HEK293 (cell line): ENCODE results near the gene ATP4A.

Source experiments
- CTCF ChIA-PET: fragments of 350-600 bp; formaldehyde crosslinking; extraction: SDS; loops from one replicate; lab custom pipeline; 2021; ENCODE audit warnings: antibody characterized with exemption; lab: Yijun Ruan, JAX
- POLR2A ChIA-PET: fragments of 300-600 bp; formaldehyde crosslinking; extraction: SDS; loops from one replicate; lab custom pipeline; 2020; ENCODE audit warnings: antibody characterized with exemption, inconsistent platforms; lab: Yijun Ruan, JAX
- H3K27ac ChIP-seq: fragments of 200-500 bp; sonication (Bioruptor generic); 2 replicates; pipeline ENCODE4 v1.5.1; 2014; ENCODE audit warnings: low read depth, low read length, control low read depth, inconsistent platforms; ENCODE audit errors: extremely low read depth
- H3K36me3 ChIP-seq, 2 experiments: fragments of 200-500 bp in 1 of 2; sonication (Bioruptor generic) in 1 of 2; 1 replicate in 1 of 2; 2 replicates in 1 of 2; pipeline ENCODE4 v1.5.1; 2014 to 2017; ENCODE audit warnings: inconsistent platforms in 2 of 2, low read length in 2 of 2; ENCODE audit not compliant: control insufficient read depth in 2 of 2, insufficient read depth in 1 of 2
- H3K4me1 ChIP-seq: fragments of 200-500 bp; sonication (Bioruptor generic); 2 replicates; pipeline ENCODE4 v1.5.1; 2014; ENCODE audit warnings: mild to moderate bottlenecking, low read length, inconsistent platforms; ENCODE audit not compliant: control insufficient read depth, insufficient read depth
- H3K4me3 ChIP-seq: 2 replicates; pipeline ENCODE4 v1.5.1; 2011; ENCODE audit warnings: low read depth, mild to moderate bottlenecking, control low read depth, low read length, moderate library complexity
- H3K9me3 ChIP-seq: fragments of 200-500 bp; sonication (Bioruptor generic); 2 replicates; pipeline ENCODE4 v1.5.1; 2014; ENCODE audit warnings: low read depth, low read length, inconsistent platforms; ENCODE audit not compliant: control insufficient read depth, insufficient read depth
- IKZF3 ChIP-seq: fragments of 450-650 bp; IDR thresholded peaks from 2 replicates; pipeline ENCODE4 v1.5.0; 2018; ENCODE audit warnings: missing biosample characterization, mild to moderate bottlenecking, missing genetic modification characterization, moderate library complexity
- KLF7 ChIP-seq: fragments of 450-650 bp; formaldehyde crosslinking; IDR thresholded peaks from 2 replicates; pipeline ENCODE4 v1.5.1; 2016; ENCODE audit warnings: missing biosample characterization, missing genetic modification characterization, borderline replicate concordance
- MEIS1 ChIP-seq: sonication (generic); formaldehyde crosslinking; IDR thresholded peaks from 2 replicates; pipeline ENCODE4 v1.8.1; 2022; ENCODE audit warnings: missing genetic modification reagents, mild to moderate bottlenecking, borderline replicate concordance
- SALL2 ChIP-seq: fragments of 450-650 bp; formaldehyde crosslinking; IDR thresholded peaks from 2 replicates; pipeline ENCODE4 v1.5.0; 2017; ENCODE audit warnings: missing biosample characterization, mild to moderate bottlenecking, missing genetic modification characterization, borderline replicate concordance
- SCRT1 ChIP-seq: fragments of 450-650 bp; formaldehyde crosslinking; IDR thresholded peaks from 2 replicates; pipeline ENCODE4 v1.5.1; 2016; ENCODE audit warnings: missing biosample characterization, missing genetic modification characterization, borderline replicate concordance
- SCRT2 ChIP-seq: fragments of 450-650 bp; formaldehyde crosslinking; IDR thresholded peaks from 2 replicates; pipeline ENCODE4 v1.5.1; 2016; ENCODE audit warnings: missing biosample characterization, missing genetic modification characterization
- ZBTB8A ChIP-seq: fragments of 450-650 bp; formaldehyde crosslinking; IDR thresholded peaks from 2 replicates; pipeline ENCODE4 v1.5.1; 2016; ENCODE audit warnings: missing biosample characterization, missing genetic modification characterization
- ZFHX2 ChIP-seq: fragments of 450-650 bp; formaldehyde crosslinking; conservative IDR thresholded peaks from 2 replicates; pipeline ENCODE4 v1.5.1; 2016; ENCODE audit warnings: missing biosample characterization, missing genetic modification characterization
- ZFP41 ChIP-seq: fragments of 450-650 bp; formaldehyde crosslinking; IDR thresholded peaks from 2 replicates; pipeline ENCODE4 v1.5.1; 2016; ENCODE audit warnings: missing biosample characterization, missing genetic modification characterization, borderline replicate concordance
- ZIC2 ChIP-seq: fragments of 450-650 bp; formaldehyde crosslinking; IDR thresholded peaks from 2 replicates; pipeline ENCODE4 v1.5.1; 2016; ENCODE audit warnings: missing biosample characterization, missing genetic modification characterization
- ZNF114 ChIP-seq: fragments of 450-650 bp; formaldehyde crosslinking; IDR thresholded peaks from 2 replicates; pipeline ENCODE4 v1.5.0; 2017; ENCODE audit warnings: missing biosample characterization, missing genetic modification characterization
- ZNF140 ChIP-seq: fragments of 450-650 bp; formaldehyde crosslinking; IDR thresholded peaks from 2 replicates; pipeline ENCODE4 v1.5.1; 2016; ENCODE audit warnings: missing biosample characterization, missing genetic modification characterization
- ZNF16 ChIP-seq: fragments of 450-650 bp; formaldehyde crosslinking; IDR thresholded peaks from 2 replicates; pipeline ENCODE4 v1.5.1; 2016; ENCODE audit warnings: low read depth, missing biosample characterization, missing genetic modification characterization
- ZNF350 ChIP-seq: fragments of 450-650 bp; formaldehyde crosslinking; IDR thresholded peaks from 2 replicates; pipeline ENCODE4 v1.5.0; 2017; ENCODE audit warnings: missing biosample characterization, mild to moderate bottlenecking, missing genetic modification characterization
- ZNF391 ChIP-seq: fragments of 450-650 bp; formaldehyde crosslinking; IDR thresholded peaks from 2 replicates; pipeline ENCODE4 v1.5.1; 2016; ENCODE audit warnings: low read depth, missing biosample characterization, missing genetic modification characterization, borderline replicate concordance
- ZNF404 ChIP-seq: fragments of 450-650 bp; formaldehyde crosslinking; IDR thresholded peaks from 2 replicates; pipeline ENCODE4 v1.5.1; 2017; ENCODE audit warnings: missing biosample characterization, missing genetic modification characterization
- ZNF501 ChIP-seq: fragments of 450-650 bp; formaldehyde crosslinking; IDR thresholded peaks from 2 replicates; pipeline ENCODE4 v1.5.1; 2016; ENCODE audit warnings: missing biosample characterization, missing genetic modification characterization
- ZNF558 ChIP-seq: fragments of 450-650 bp; formaldehyde crosslinking; IDR thresholded peaks from 2 replicates; pipeline ENCODE4 v1.5.1; 2016; ENCODE audit warnings: missing biosample characterization, missing genetic modification characterization
- ZNF561 ChIP-seq: fragments of 450-650 bp; IDR thresholded peaks from 2 replicates; pipeline ENCODE4 v1.5.1; 2018; ENCODE audit warnings: missing biosample characterization, missing genetic modification characterization, borderline replicate concordance
- ZNF585B ChIP-seq: fragments of 450-650 bp; formaldehyde crosslinking; IDR thresholded peaks from 2 replicates; pipeline ENCODE4 v1.5.1; 2016; ENCODE audit warnings: missing biosample characterization, missing genetic modification characterization
- ZNF664 ChIP-seq: fragments of 450-650 bp; formaldehyde crosslinking; IDR thresholded peaks from 2 replicates; pipeline ENCODE4 v1.5.1; 2016; ENCODE audit warnings: missing biosample characterization, missing genetic modification characterization
- ZNF707 ChIP-seq: fragments of 450-650 bp; formaldehyde crosslinking; IDR thresholded peaks from 2 replicates; pipeline ENCODE4 v1.5.1; 2016; ENCODE audit warnings: missing biosample characterization, missing genetic modification characterization
- ZNF747 ChIP-seq: fragments of 450-650 bp; formaldehyde crosslinking; IDR thresholded peaks from 2 replicates; pipeline ENCODE4 v1.5.1; 2016; ENCODE audit warnings: missing biosample characterization, missing genetic modification characterization
- ZNF843 ChIP-seq: fragments of 450-650 bp; formaldehyde crosslinking; IDR thresholded peaks from 2 replicates; pipeline ENCODE4 v1.5.1; 2016; ENCODE audit warnings: missing biosample characterization, missing genetic modification characterization
- TF ChIP-seq, protein P1 (sequence below): fragments of 450-650 bp; IDR thresholded peaks from 2 replicates; pipeline ENCODE4 v1.5.1; 2018; ENCODE audit warnings: missing biosample characterization, missing genetic modification characterization
- TF ChIP-seq, protein P2 (sequence below): IDR thresholded peaks from 2 replicates; pipeline ENCODE4 v1.6.1; 2011; ENCODE audit warnings: mild to moderate bottlenecking, low read depth, low read length, borderline replicate concordance
- TF ChIP-seq, protein P3 (sequence below): fragments of 450-650 bp; formaldehyde crosslinking; IDR thresholded peaks from 2 replicates; pipeline ENCODE4 v1.5.1; 2016; ENCODE audit warnings: missing biosample characterization, missing genetic modification characterization, borderline replicate concordance
- TF ChIP-seq, protein P4 (sequence below): fragments of 450-650 bp; formaldehyde crosslinking; IDR thresholded peaks from 2 replicates; pipeline ENCODE4 v1.5.1; 2016; ENCODE audit warnings: missing biosample characterization, missing genetic modification characterization

ATP4A gene

DNA sequence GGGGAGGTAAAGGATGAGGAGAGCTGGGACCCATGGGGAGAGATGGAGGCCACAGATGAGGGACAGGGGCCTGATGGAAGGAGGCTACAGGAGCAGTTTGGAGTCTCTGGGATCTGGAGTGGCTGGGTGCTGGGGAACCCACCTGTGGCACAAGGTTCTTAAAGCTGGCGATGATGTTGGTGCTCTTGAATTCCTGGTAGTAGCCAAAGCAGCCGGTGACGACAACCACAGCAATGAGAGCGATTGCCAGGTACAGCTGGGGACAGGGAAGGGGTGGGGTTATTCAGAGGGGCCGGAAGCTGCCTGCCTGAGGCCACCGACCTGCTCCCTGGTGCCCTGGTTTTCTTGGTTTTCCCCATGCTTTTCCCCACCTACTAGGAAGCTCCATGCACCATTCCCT is 2.8 kb downstream of the ATP4A start:
- H3K36me3 ChIP-seq, result no peaks in the 10 kb centered on the region
- H3K4me3 ChIP-seq, result no peak overlapping the region
- H3K4me1 ChIP-seq, result peaks cover 10% of the 10 kb centered on the region
- no peaks in the 10 kb centered on the region; the same call in 1 of the 2 replicates for H3K9me3 ChIP-seq
- H3K27ac ChIP-seq, result no peak overlapping the region
- ChIA-PET POLR2A (interaction anchor here (0.6 to 0.8 kb wide), 2 partner anchors 83 to 132 kb away, joined by 3 to 5 read pairs; no protein-coding TSS in a partner anchor), CTCF (interaction anchor here (0.6 to 1.8 kb wide), 3 partner anchors 12 to 259 kb away, joined by 3 to 7 read pairs (median 4); no protein-coding TSS in a partner anchor)
- TF ChIP-seq SCRT2 (tag by site-specific recombination), result peak; percentile 86
- peak; percentile 18; the same call in 1 of the 2 replicates for TF ChIP-seq SCRT1 (tag by site-specific recombination)
- no peak for TF ChIP-seq KLF7

DNA sequence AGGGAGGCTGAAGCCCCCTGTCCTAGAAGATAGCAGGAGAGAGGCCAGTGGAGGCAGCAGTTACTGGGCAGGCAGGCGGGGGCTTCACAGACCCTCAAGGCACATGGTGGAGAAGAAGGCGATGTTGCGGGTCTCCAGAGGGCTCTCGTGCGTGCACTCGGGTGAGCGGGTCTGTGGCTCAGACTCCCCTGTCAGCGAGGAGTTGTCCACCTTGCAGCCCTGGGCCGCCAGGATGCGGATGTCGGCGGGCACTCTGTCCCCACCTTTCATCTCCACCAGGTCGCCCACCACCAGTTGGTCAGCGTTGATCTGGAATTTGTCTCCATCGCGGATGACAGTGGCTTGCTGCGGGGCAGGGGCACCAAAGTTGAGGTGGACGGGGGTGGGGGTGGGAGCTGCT is 3.2 kb downstream of the ATP4A start:
- Histone ChIP-seq H3K4me3 (no peak overlapping the region), H3K27ac (no peak overlapping the region), H3K9me3 (no peaks in the 10 kb centered on the region; the same call in 1 of the 2 replicates), H3K4me1 (peaks cover 10% of the 10 kb centered on the region), H3K36me3 (no peaks in the 10 kb centered on the region)
- CTCF ChIA-PET, result interaction anchor here (1.8 kb wide), 1 partner anchor 12 kb away, joined by 7 read pairs; no protein-coding TSS in a partner anchor
- TF ChIP-seq ZIC2, result no peak
- no peak for TF ChIP-seq ZNF664
- TF ChIP-seq ZNF114 (tag by site-specific recombination), result no peak
- TF ChIP-seq ZNF16 (tag by site-specific recombination), result no peak
- no peak for TF ChIP-seq IKZF3 (tag by site-specific recombination)
- TF ChIP-seq SALL2 (tag by site-specific recombination), result no peak
- no peak for TF ChIP-seq ZNF843 (tag by site-specific recombination)
- no peak for TF ChIP-seq ZNF391 (tag by site-specific recombination)
- TF ChIP-seq, protein P1, sequence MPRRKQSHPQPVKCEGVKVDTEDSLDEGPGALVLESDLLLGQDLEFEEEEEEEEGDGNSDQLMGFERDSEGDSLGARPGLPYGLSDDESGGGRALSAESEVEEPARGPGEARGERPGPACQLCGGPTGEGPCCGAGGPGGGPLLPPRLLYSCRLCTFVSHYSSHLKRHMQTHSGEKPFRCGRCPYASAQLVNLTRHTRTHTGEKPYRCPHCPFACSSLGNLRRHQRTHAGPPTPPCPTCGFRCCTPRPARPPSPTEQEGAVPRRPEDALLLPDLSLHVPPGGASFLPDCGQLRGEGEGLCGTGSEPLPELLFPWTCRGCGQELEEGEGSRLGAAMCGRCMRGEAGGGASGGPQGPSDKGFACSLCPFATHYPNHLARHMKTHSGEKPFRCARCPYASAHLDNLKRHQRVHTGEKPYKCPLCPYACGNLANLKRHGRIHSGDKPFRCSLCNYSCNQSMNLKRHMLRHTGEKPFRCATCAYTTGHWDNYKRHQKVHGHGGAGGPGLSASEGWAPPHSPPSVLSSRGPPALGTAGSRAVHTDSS (tag by site-specific recombination), result no peak
- TF ChIP-seq ZNF707 (tag by site-specific recombination), result no peak
- no peak for TF ChIP-seq MEIS1 (CRISPR knock-in tag)
- POLR2A ChIA-PET, result interaction anchor here (0.6 kb wide), 1 partner anchor 132 kb away, joined by 5 read pairs; no protein-coding TSS in a partner anchor

DNA sequence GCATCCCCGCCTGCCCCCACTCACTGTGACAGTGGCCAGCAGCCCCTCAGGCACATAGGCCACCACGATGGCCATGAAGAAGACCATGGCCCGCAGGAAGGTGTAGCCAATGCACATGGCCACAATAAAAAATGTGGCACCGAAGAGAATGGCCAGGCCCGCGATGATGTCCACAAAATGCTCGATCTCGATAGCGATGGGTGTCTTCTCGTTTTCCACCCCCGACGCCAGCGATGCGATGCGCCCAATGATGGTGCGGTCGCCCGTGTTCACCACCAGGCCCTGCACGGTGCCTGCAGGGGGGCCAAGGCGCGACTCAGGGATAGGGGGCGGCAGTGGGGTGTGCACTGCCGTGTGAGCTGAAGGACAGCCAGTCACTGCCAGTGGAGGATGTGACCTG is 3.7 kb downstream of the ATP4A start:
- no peaks in the 10 kb centered on the region for H3K36me3 ChIP-seq
- peaks cover 10% of the 10 kb centered on the region for H3K4me1 ChIP-seq
- CTCF ChIA-PET, result interaction anchor here (0.6 to 4.7 kb wide), 2 partner anchors 12 to 101 kb away, joined by 4 to 53 read pairs; no protein-coding TSS in a partner anchor
- H3K27ac ChIP-seq, result no peak overlapping the region
- POLR2A ChIA-PET, result interaction anchor here (0.5 to 1.2 kb wide), 2 partner anchors 88 to 376 kb away, joined by 3 to 4 read pairs; partner anchors contain the start of gene COX6B1
- no peak overlapping the region for H3K4me3 ChIP-seq
- no peaks in the 10 kb centered on the region; the same call in 1 of the 2 replicates for H3K9me3 ChIP-seq
- TF ChIP-seq ZNF140, result no peak
- TF ChIP-seq ZNF501 (tag by site-specific recombination), result no peak
- TF ChIP-seq ZFP41, result no peak
- TF ChIP-seq ZNF747 (tag by site-specific recombination), result no peak
- TF ChIP-seq, protein P2, sequence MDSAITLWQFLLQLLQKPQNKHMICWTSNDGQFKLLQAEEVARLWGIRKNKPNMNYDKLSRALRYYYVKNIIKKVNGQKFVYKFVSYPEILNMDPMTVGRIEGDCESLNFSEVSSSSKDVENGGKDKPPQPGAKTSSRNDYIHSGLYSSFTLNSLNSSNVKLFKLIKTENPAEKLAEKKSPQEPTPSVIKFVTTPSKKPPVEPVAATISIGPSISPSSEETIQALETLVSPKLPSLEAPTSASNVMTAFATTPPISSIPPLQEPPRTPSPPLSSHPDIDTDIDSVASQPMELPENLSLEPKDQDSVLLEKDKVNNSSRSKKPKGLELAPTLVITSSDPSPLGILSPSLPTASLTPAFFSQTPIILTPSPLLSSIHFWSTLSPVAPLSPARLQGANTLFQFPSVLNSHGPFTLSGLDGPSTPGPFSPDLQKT, result no peak
- TF ChIP-seq ZNF404 (tag by site-specific recombination), result no peak
- TF ChIP-seq, protein P3, sequence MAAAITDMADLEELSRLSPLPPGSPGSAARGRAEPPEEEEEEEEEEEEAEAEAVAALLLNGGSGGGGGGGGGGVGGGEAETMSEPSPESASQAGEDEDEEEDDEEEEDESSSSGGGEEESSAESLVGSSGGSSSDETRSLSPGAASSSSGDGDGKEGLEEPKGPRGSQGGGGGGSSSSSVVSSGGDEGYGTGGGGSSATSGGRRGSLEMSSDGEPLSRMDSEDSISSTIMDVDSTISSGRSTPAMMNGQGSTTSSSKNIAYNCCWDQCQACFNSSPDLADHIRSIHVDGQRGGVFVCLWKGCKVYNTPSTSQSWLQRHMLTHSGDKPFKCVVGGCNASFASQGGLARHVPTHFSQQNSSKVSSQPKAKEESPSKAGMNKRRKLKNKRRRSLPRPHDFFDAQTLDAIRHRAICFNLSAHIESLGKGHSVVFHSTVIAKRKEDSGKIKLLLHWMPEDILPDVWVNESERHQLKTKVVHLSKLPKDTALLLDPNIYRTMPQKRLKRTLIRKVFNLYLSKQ (tag by site-specific recombination), result no peak
- TF ChIP-seq ZNF558, result no peak
- TF ChIP-seq ZNF350 (tag by site-specific recombination), result no peak
- TF ChIP-seq ZNF561 (tag by site-specific recombination), result no peak
- TF ChIP-seq ZFHX2 (tag by site-specific recombination), result no peak
- TF ChIP-seq ZBTB8A, result no peak
- TF ChIP-seq, protein P4, sequence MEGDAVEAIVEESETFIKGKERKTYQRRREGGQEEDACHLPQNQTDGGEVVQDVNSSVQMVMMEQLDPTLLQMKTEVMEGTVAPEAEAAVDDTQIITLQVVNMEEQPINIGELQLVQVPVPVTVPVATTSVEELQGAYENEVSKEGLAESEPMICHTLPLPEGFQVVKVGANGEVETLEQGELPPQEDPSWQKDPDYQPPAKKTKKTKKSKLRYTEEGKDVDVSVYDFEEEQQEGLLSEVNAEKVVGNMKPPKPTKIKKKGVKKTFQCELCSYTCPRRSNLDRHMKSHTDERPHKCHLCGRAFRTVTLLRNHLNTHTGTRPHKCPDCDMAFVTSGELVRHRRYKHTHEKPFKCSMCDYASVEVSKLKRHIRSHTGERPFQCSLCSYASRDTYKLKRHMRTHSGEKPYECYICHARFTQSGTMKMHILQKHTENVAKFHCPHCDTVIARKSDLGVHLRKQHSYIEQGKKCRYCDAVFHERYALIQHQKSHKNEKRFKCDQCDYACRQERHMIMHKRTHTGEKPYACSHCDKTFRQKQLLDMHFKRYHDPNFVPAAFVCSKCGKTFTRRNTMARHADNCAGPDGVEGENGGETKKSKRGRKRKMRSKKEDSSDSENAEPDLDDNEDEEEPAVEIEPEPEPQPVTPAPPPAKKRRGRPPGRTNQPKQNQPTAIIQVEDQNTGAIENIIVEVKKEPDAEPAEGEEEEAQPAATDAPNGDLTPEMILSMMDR (tag by site-specific recombination), result no peak
- TF ChIP-seq ZNF585B (tag by site-specific recombination), result no peak
